ENCODE data around the gene LECT2.

DNA sequence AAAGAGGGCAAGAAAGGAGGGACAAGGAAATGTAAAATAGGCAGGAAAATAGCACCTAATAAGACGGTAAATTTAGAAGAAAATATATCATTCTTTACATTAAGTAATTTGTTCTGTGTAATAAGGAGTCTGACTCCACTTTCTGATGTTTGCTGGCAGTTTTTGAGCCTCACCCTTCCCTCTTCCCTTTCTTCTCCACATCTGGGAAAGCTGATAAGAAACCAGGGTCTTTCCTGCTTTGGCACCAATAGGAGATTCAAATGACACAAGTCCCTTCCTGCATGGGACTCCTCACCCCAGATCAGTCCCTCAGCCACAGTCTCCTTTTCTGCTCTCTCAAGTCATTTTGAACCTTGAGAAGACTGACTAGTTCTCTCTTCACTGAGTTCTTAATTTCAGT, 31.2 kb upstream of the LECT2 start:
- TF ChIP-seq, protein P1, sequence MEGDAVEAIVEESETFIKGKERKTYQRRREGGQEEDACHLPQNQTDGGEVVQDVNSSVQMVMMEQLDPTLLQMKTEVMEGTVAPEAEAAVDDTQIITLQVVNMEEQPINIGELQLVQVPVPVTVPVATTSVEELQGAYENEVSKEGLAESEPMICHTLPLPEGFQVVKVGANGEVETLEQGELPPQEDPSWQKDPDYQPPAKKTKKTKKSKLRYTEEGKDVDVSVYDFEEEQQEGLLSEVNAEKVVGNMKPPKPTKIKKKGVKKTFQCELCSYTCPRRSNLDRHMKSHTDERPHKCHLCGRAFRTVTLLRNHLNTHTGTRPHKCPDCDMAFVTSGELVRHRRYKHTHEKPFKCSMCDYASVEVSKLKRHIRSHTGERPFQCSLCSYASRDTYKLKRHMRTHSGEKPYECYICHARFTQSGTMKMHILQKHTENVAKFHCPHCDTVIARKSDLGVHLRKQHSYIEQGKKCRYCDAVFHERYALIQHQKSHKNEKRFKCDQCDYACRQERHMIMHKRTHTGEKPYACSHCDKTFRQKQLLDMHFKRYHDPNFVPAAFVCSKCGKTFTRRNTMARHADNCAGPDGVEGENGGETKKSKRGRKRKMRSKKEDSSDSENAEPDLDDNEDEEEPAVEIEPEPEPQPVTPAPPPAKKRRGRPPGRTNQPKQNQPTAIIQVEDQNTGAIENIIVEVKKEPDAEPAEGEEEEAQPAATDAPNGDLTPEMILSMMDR (IDR thresholded peaks at IDR 0.05) = no peak
- no peak for TF ChIP-seq POLR2A (IDR thresholded peaks at IDR 0.05)
